GM21825 (cell line): ENCODE results near the gene FAM83C.

Experiments used
- ATAC-seq: cut with Tn5 transposase; IDR thresholded peaks from one replicate; pipeline ENCODE4 v1.9.1; 2021; ENCODE audit warnings: mild to moderate bottlenecking, moderate library complexity; ENCODE audit not compliant: unreplicated experiment

Gene FAM83C

DNA sequence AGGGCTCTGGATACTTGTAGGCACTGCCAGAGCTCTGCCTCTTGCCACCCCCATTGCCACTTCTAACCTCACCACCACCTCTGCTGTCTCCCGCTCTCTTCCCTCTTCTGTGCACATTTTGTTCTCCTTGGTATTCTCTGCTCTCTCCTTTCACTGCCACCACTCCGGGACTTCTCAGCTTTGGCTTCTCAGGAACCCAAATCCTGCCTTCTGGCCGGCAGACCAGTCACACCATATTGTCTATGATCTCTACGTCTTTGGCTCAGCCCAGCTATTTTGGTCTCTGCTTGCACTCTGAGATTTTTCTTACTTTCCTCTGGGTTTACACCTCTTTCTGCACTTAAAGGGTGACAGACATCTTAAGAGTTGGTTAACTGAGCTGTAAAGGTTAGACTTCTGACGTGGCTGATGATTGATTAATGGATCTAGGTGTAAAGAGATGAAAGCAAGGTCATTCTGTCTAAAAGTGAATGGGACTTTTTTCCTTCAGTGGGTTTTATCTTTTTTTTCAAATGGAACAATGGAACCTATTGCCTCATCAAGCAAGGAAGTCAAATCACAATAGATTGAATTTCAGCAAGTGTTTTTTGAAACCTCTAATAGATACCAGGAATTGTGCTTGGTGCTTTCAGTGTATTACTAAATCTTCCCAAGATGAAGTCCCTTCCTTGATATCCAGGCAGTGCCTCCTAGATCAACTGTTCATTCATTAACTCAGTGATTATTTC lies 52.0 kb downstream of the FAM83C start:
- no peak for ATAC-seq

- ATAC-seq = no peak
These were observed 53.5 kb downstream of the FAM83C start for GRCh38 chr20:35238735-35239134.

DNA sequence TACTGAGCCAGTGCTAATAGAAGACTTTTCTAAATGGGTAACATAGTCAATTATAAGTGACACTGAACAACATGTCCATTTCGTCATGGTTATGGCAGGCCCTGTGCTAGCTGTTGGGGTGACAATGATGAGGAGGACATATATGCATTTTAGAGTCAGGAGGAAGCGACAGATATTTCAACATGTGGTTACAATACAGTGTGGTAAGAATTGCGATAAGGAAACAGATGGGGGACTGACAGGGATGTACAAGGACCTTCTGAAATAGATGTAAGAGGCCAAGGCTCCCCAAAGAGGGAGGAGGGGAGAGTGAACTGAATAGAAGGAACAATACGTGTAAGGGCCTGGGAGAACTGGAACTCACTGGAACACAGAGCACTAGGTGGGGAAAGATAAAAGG lies 54.1 kb downstream of the FAM83C start:
- no peak for ATAC-seq

GRCh38 chr20:35237486-35237885 lies 54.7 kb downstream of the FAM83C start:
- no peak for ATAC-seq

DNA sequence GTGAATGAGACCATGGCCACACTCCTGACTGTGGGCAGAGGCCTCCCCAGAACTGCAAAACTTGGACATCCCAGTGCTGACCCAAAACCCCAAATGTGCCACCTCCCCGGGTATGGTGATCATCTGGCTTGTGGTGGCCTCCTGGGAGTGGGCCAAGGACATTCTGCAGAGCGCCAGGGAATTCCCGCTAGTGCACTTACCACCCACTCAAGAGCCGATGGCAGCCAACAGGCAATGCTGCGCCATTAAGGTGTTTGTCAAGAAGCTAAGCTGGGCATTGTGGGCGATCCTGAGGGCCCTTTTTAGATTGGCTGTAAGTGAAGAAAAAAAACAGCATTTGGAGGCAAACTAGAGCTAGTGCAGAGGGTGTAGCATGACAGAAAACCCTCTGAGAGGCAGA lies 56.3 kb downstream of the FAM83C start:
- ATAC-seq = no peak
